Hematopoietic multipotent progenitor cell treated with erythropoietin and hydrocortisone succinate and interleukin-3 and kit ligand, for 17 days (in vitro differentiated cells): Measurements from ENCODE around the gene HIP1R.

Experiments
- DNase-seq: peaks from one replicate; pipeline ENCODE4 v3.0.0-alpha.2; 2015; ENCODE audit warnings: low spot score

HIP1R gene

DNA sequence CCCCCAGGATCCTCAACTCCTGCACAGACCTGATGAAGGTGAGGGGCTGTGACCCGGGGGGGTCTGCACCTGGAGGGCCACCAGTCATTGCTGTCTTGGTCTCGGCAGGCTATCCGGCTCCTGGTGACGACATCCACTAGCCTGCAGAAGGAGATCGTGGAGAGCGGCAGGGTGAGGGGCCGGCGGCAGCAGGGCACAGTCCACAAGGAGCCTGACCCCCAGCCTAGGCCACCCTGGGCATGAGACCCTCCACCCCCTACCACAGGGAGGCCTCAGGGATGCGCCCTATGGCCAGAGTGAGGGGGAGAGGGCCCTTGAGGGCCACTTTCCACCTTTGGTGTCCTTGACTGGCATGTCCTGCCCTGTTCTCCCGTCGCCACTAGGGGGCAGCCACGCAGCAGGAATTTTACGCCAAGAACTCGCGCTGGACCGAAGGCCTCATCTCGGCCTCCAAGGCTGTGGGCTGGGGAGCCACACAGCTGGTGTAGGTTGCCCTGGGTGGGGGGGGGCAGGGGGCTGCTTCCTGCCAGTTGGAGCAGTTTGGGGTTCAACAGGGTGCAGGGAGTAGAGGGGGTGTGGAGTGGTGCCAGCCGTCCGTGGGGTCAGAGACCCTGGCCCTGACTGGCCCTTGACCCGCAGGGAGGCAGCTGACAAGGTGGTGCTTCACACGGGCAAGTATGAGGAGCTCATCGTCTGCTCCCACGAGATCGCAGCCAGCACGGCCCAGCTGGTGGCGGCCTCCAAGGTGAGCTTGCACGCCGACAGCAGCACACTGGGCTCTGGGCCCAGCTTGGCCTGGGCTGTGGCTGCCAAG lies 25.0 kb downstream of the HIP1R start:
- DNase-seq: peak; percentile 85

- DNase-seq: no peak
Observed at GRCh38 chr12:122860854-122861586, 25.8 kb downstream of the HIP1R start.

- DNase-seq: no peak
Observed at GRCh38 chr12:122861587-122861970, 26.3 kb downstream of the HIP1R start.

DNA sequence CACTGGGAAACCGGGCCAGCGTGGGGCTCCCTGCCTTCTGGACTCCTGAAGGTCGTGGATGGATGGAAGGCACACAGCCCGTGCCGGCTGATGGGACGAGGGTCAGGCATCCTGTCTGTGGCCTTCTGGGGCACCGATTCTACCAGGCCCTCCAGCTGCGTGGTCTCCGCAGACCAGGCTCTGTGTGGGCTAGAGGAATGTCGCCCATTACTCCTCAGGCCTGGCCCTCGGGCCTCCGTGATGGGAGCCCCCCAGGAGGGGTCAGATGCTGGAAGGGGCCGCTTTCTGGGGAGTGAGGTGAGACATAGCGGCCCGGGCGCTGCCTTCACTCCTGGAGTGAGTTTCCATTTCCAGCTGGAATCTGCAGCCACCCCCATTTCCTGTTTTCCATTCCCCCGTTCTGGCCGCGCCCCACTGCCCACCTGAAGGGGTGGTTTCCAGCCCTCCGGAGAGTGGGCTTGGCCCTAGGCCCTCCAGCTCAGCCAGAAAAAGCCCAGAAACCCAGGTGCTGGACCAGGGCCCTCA lies 26.9 kb downstream of the HIP1R start:
- DNase-seq: no peak

DNA sequence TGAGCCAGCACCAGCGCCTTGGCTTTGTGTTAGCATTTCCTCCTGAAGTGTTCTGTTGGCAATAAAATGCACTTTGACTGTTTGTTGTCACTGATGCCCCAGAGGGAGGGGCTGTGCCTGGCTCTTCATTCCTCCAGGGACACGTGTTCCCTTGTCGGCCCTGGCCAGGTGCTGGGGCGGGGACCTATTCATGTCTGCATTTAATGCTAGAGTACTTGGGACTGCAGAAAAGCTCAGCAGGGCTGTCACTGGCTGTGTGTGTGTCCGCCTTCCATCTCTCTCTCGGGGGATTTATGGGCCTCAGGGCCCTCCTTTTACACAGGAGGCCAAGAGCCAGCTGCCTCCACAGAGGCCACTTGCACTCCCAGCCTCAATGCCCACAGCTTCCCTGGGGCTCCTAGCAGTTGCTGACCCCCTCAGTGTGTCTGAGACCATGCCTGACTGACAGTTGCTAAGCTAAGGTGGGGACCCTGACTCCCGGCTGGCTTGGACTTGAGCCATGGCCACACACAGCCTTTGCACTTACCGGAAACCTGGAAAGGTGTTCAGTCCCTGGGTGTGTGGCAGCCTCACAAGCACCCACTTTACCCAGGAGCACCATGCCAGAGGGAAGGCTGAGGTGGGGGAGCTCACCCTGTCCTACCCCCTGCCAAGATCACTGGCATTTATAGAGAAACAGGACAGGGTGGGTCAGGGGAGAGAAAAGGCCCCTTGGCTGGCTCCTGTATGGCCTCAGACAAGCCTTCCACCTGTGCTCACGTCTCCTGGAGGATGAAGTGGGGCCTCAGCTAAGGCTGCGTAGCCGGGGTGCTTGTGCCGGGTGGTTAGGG lies 27.8 kb downstream of the HIP1R start:
- DNase-seq: no peak

DNA sequence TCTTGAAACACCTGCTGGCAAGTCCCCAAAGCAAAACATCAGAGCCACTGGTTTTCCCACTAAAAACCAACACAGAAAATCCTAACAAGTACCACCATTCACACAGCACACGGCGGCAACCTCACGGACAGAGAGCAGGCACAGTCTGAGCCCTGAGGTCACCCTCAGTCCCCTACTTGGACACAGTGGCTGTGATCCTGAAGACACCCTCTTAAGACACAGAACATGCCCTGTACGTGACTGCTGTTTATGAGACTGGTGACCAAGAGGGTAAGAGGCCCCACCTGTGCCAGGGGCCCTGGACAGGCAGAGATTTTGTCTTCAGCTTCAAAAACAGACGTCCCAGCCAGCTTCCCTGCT lies 29.6 kb downstream of the HIP1R start:
- DNase-seq: no peak

- DNase-seq: no peak
Observed at GRCh38 chr12:122865268-122866231, 30.3 kb downstream of the HIP1R start.

GRCh38 chr12:122866379-122866778 lies 31.1 kb downstream of the HIP1R start:
- no peak for DNase-seq

- no peak for DNase-seq
Observed at GRCh38 chr12:122866950-122867607, 31.8 kb downstream of the HIP1R start.

- DNase-seq: no peak
Observed at GRCh38 chr12:122867691-122868461, 32.6 kb downstream of the HIP1R start.

- no peak for DNase-seq
Observed at GRCh38 chr12:122868471-122869177, 33.4 kb downstream of the HIP1R start.

GRCh38 chr12:122869207-122869973 lies 34.1 kb downstream of the HIP1R start:
- no peak for DNase-seq

GRCh38 chr12:122870163-122870842 lies 35.0 kb downstream of the HIP1R start:
- DNase-seq: no peak

GRCh38 chr12:122870867-122871664 lies 35.8 kb downstream of the HIP1R start:
- no peak for DNase-seq

GRCh38 chr12:122871851-122872780 lies 36.9 kb downstream of the HIP1R start:
- no peak for DNase-seq

GRCh38 chr12:122872815-122873361 lies 37.6 kb downstream of the HIP1R start:
- DNase-seq: no peak
